ENCODE measurements around the gene ZNF536. TPM values are rescaled to one million over a fixed set of nuclear protein-coding genes. Genes with fewer than 3 reads are reported as not detected.
"Not testable (repeated sequence)": the region's sequence is repeated elsewhere in the genome, so short reads cannot be mapped to it uniquely, and the experiment has no call there.

ZNF536 gene
- total RNA-seq, 2 experiments from 2014 or later: not detected

GRCh38 chr19:30447553-30447870 is 75.3 kb downstream of the ZNF536 start:
- ChIA-PET CTCF (no interaction called here), POLR2A (no interaction called here)
- no peak overlapping the region for H3K27ac Mint-ChIP-seq
- no peaks in the 10 kb centered on the region for H3K4me1 Mint-ChIP-seq
- no peak for DNase-seq
- H3K27me3 Mint-ChIP-seq: peaks cover 10% of the 10 kb centered on the region
- H3K4me3 Mint-ChIP-seq: no peak overlapping the region
- H3K36me3 Mint-ChIP-seq (ENCODE audit: low read depth): no peaks in the 10 kb centered on the region
- H3K9me3 Mint-ChIP-seq: peaks cover 3% of the 10 kb centered on the region

GRCh38 chr19:30448386-30449077 is 76.3 kb downstream of the ZNF536 start:
- no peaks in the 10 kb centered on the region for H3K9me3 Mint-ChIP-seq
- no peaks in the 10 kb centered on the region for H3K4me1 Mint-ChIP-seq
- ChIA-PET POLR2A (no interaction called here), CTCF (no interaction called here)
- H3K36me3 Mint-ChIP-seq (ENCODE audit: low read depth): no peaks in the 10 kb centered on the region
- no peak overlapping the region for H3K4me3 Mint-ChIP-seq
- DNase-seq: no peak
- H3K27me3 Mint-ChIP-seq: peaks cover 10% of the 10 kb centered on the region
- no peak overlapping the region for H3K27ac Mint-ChIP-seq

DNA sequence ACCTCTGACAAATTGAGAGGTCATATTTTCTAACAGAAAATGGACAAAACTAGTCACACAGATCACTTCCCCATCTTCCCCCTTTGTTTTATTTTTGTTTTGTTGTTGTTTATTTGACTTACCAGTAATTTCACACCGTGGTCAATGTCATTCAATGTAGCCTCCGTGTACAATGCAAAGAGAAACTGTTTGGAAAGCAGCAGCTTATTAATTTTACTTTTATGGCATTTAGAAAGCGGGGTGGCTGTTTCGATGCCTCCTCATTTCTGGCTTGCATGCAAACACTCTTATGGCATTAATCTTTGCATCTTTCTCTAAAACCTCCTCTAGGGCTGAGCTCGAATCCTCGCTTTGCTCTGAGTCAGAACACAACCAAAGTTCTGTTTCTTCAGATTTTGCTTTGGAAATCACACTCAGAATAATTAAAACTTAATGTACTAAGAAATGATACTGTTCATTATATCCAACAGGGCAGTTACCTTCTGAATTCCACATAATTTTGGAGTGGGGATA is 77.0 kb downstream of the ZNF536 start:
- ChIA-PET POLR2A (no interaction called here), CTCF (no interaction called here)
- Mint-ChIP-seq H3K27me3 (peaks cover 10% of the 10 kb centered on the region), H3K27ac (no peak overlapping the region), H3K4me1 (no peaks in the 10 kb centered on the region), H3K4me3 (no peak overlapping the region), H3K36me3 (ENCODE audit: low read depth) (no peaks in the 10 kb centered on the region), H3K9me3 (no peaks in the 10 kb centered on the region)
- no peak for DNase-seq

- Mint-ChIP-seq H3K27me3 (peaks cover 10% of the 10 kb centered on the region), H3K4me3 (no peak overlapping the region), H3K27ac (no peak overlapping the region), H3K4me1 (no peaks in the 10 kb centered on the region), H3K36me3 (ENCODE audit: low read depth) (no peaks in the 10 kb centered on the region), H3K9me3 (no peaks in the 10 kb centered on the region)
- no peak for DNase-seq
- CTCF ChIA-PET: interaction anchor here (1.2 kb wide), 1 partner anchor 8 kb away, joined by 3 read pairs; no protein-coding TSS in a partner anchor
- POLR2A ChIA-PET: no interaction called here
Measured at GRCh38 chr19:30449673-30450072, 77.5 kb downstream of the ZNF536 start.

- no peak for DNase-seq
- Mint-ChIP-seq H3K4me3 (no peak overlapping the region), H3K27ac (no peak overlapping the region), H3K36me3 (ENCODE audit: low read depth) (no peaks in the 10 kb centered on the region), H3K27me3 (peaks cover 10% of the 10 kb centered on the region), H3K9me3 (no peaks in the 10 kb centered on the region), H3K4me1 (no peaks in the 10 kb centered on the region)
- ChIA-PET POLR2A (no interaction called here), CTCF (interaction anchor here (0.9 to 1.2 kb wide), 2 partner anchors 8 to 12 kb away, joined by 3 read pairs; no protein-coding TSS in a partner anchor)
Measured at GRCh38 chr19:30450100-30450499, 77.9 kb downstream of the ZNF536 start.

- ChIA-PET POLR2A (no interaction called here), CTCF (interaction anchor here (0.9 to 1.2 kb wide), 2 partner anchors 9 to 12 kb away, joined by 3 read pairs; no protein-coding TSS in a partner anchor)
- H3K36me3 Mint-ChIP-seq (ENCODE audit: low read depth): no peaks in the 10 kb centered on the region
- no peak overlapping the region for H3K4me3 Mint-ChIP-seq
- H3K27me3 Mint-ChIP-seq: peaks cover 10% of the 10 kb centered on the region
- DNase-seq: no peak
- no peaks in the 10 kb centered on the region for H3K9me3 Mint-ChIP-seq
- H3K4me1 Mint-ChIP-seq: no peaks in the 10 kb centered on the region
- no peak overlapping the region for H3K27ac Mint-ChIP-seq
Measured at GRCh38 chr19:30450835-30451321, 78.7 kb downstream of the ZNF536 start.

GRCh38 chr19:30452931-30453330 is 80.7 kb downstream of the ZNF536 start:
- H3K4me1 Mint-ChIP-seq: no peaks in the 10 kb centered on the region
- no peak overlapping the region for H3K27ac Mint-ChIP-seq
- DNase-seq: no peak
- no peaks in the 10 kb centered on the region for H3K9me3 Mint-ChIP-seq
- peaks cover 10% of the 10 kb centered on the region for H3K27me3 Mint-ChIP-seq
- POLR2A ChIA-PET: no interaction called here
- H3K4me3 Mint-ChIP-seq: no peak overlapping the region
- H3K36me3 Mint-ChIP-seq (ENCODE audit: low read depth): no peaks in the 10 kb centered on the region
- CTCF ChIA-PET: no interaction called here

- H3K9me3 Mint-ChIP-seq: no peaks in the 10 kb centered on the region
- ChIA-PET CTCF (no interaction called here), POLR2A (no interaction called here)
- H3K4me1 Mint-ChIP-seq: no peaks in the 10 kb centered on the region
- DNase-seq: no peak
- no peaks in the 10 kb centered on the region for H3K36me3 Mint-ChIP-seq (ENCODE audit: low read depth)
- no peak overlapping the region for H3K27ac Mint-ChIP-seq
- peaks cover 7% of the 10 kb centered on the region for H3K27me3 Mint-ChIP-seq
- no peak overlapping the region for H3K4me3 Mint-ChIP-seq
Measured at GRCh38 chr19:30453743-30454142, 81.6 kb downstream of the ZNF536 start.

DNA sequence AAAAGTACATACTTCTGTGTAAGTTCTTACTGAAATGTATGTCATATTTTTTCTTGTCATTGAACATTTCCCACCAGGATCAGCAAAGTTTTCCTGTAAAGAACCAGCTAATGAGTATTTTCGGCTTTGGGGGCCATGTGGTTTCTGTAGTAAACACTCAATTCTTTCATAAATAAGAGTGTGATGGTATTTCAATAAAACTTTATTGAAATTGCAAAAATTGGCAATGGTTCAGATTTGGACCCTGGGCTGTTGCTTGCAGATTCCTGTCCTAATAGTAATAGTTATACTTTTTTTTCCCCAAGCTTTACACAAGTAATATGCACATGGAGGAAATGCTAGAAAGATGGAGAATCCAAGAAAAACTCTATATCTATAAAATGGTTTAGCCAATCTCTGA is 83.7 kb downstream of the ZNF536 start:
- H3K27me3 Mint-ChIP-seq: no peaks in the 10 kb centered on the region
- ChIA-PET CTCF (no interaction called here), POLR2A (no interaction called here)
- no peaks in the 10 kb centered on the region for H3K36me3 Mint-ChIP-seq (ENCODE audit: low read depth)
- H3K4me1 Mint-ChIP-seq: no peaks in the 10 kb centered on the region
- H3K27ac Mint-ChIP-seq: no peak overlapping the region
- no peak for DNase-seq
- H3K4me3 Mint-ChIP-seq: no peak overlapping the region
- H3K9me3 Mint-ChIP-seq: no peaks in the 10 kb centered on the region

GRCh38 chr19:30457484-30457883 is 85.3 kb downstream of the ZNF536 start:
- CTCF ChIA-PET: no interaction called here
- no peak for DNase-seq
- POLR2A ChIA-PET: no interaction called here
- Mint-ChIP-seq H3K4me3 (no peak overlapping the region), H3K27ac (no peak overlapping the region), H3K36me3 (ENCODE audit: low read depth) (no peaks in the 10 kb centered on the region), H3K9me3 (no peaks in the 10 kb centered on the region), H3K27me3 (no peaks in the 10 kb centered on the region), H3K4me1 (no peaks in the 10 kb centered on the region)

GRCh38 chr19:30459859-30460258 is 87.7 kb downstream of the ZNF536 start:
- no peak overlapping the region for H3K4me3 Mint-ChIP-seq
- ChIA-PET CTCF (no interaction called here), POLR2A (no interaction called here)
- H3K27ac Mint-ChIP-seq: no peak overlapping the region
- DNase-seq: no peak
- H3K36me3 Mint-ChIP-seq (ENCODE audit: low read depth): no peaks in the 10 kb centered on the region
- no peaks in the 10 kb centered on the region for H3K4me1 Mint-ChIP-seq
- no peaks in the 10 kb centered on the region for H3K27me3 Mint-ChIP-seq
- H3K9me3 Mint-ChIP-seq: no peaks in the 10 kb centered on the region

- Mint-ChIP-seq H3K27ac (no peak overlapping the region), H3K27me3 (no peaks in the 10 kb centered on the region), H3K36me3 (ENCODE audit: low read depth) (no peaks in the 10 kb centered on the region), H3K4me1 (no peaks in the 10 kb centered on the region), H3K9me3 (no peaks in the 10 kb centered on the region), H3K4me3 (no peak overlapping the region)
- DNase-seq: no peak
- ChIA-PET POLR2A (no interaction called here), CTCF (no interaction called here)
Measured at GRCh38 chr19:30464162-30464561, 92.0 kb downstream of the ZNF536 start.

- CTCF ChIA-PET; DNase-seq; H3K27ac Mint-ChIP-seq; POLR2A ChIA-PET; H3K27me3 Mint-ChIP-seq; H3K9me3 Mint-ChIP-seq; H3K4me1 Mint-ChIP-seq; H3K36me3 Mint-ChIP-seq (ENCODE audit: low read depth); H3K4me3 Mint-ChIP-seq: not testable (repeated sequence)
Measured at GRCh38 chr19:30466598-30466997, 94.4 kb downstream of the ZNF536 start.

DNA sequence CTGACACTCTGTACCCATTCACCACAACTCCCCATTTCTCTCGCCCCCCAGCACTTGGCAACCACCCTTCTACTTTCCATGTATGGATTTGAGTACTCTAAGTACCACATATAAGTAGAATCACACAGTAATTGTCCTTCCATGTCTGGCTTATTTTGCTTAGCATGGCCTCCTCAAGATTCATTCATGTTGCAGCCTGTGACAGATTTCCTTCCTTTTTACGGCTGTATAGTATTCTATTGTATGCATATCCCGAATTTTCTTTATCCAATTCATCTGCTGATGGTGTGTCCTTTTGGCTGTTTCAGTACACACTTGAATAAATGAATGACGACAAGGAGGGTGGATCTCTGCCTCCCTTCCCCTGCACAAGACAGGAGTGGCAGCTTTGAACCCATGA is 95.1 kb downstream of the ZNF536 start:
- CTCF ChIA-PET: no interaction called here
- Mint-ChIP-seq H3K4me1 (no peaks in the 10 kb centered on the region), H3K9me3 (no peaks in the 10 kb centered on the region), H3K4me3 (no peak overlapping the region), H3K27ac (no peak overlapping the region), H3K36me3 (ENCODE audit: low read depth) (no peaks in the 10 kb centered on the region), H3K27me3 (no peaks in the 10 kb centered on the region)
- DNase-seq: no peak
- POLR2A ChIA-PET: no interaction called here
